HepG2 (cell line): Measurements from ENCODE around the gene TMEM151A. TPM values are rescaled to one million over a fixed set of nuclear protein-coding genes. Genes with fewer than 3 reads are reported as not detected.

Experiments
- HNF4A ChIP-seq: sonication (generic); formaldehyde crosslinking; IDR thresholded peaks from 2 replicates; pipeline ENCODE4 v1.4.0; 2020; ENCODE audit warnings: missing genetic modification reagents
- SP1 ChIP-seq, 2 experiments: fragments of 450-650 bp in 1 of 2; sonication (generic) in 1 of 2; formaldehyde crosslinking in 1 of 2; IDR thresholded peaks; 2 replicates each; pipeline versions ENCODE4 v1.4.0 to v1.6.1; 2016 to 2020; ENCODE audit warnings: missing genetic modification reagents in 1 of 2
- ZBTB7A ChIP-seq: sonication (generic); formaldehyde crosslinking; IDR thresholded peaks from 2 replicates; pipeline ENCODE4 v1.8.0; 2022; ENCODE audit warnings: mild to moderate bottlenecking, missing genetic modification reagents
- ZNF564 ChIP-seq: sonication (generic); formaldehyde crosslinking; IDR thresholded peaks from 2 replicates; pipeline ENCODE4 v1.8.1; 2023; ENCODE audit warnings: mild to moderate bottlenecking, missing genetic modification reagents
- ZNF777 ChIP-seq: sonication (generic); formaldehyde crosslinking; IDR thresholded peaks from 2 replicates; pipeline ENCODE4 v1.4.0; 2020; ENCODE audit warnings: missing genetic modification reagents
- ZNF781 ChIP-seq: sonication (generic); formaldehyde crosslinking; IDR thresholded peaks from 2 replicates; pipeline ENCODE4 v1.5.1; 2020; ENCODE audit warnings: borderline replicate concordance, mild to moderate bottlenecking, missing genetic modification reagents; ENCODE audit errors: not compliant biosample characterization
- polyA plus RNA-seq, 8 experiments: library from polyadenylated mRNA; depleted of rRNA in 3 of 8; stranded (reverse) in 7 of 8; unstranded in 1 of 8; fragments of >200 nt; fragmentation: Illumina TruSeq in 4 of 8; extraction: Trizol in 4 of 8; gene quantifications; 2 replicates each; pipeline versions ENCODE4 v1.2.1 to v1.2.3, GENCODE V29; 2011 to 2016; ENCODE audit warnings: low read depth in 4 of 8, missing spikeins in 1 of 8, mixed read lengths in 1 of 8; ENCODE audit not compliant: insufficient read depth in 1 of 8
- total RNA-seq, 5 experiments: library from RNA; depleted of rRNA; stranded (reverse); fragments of >200 nt; fragmentation: Illumina TruSeq; extraction: Trizol; gene quantifications; 2 replicates each; pipeline ENCODE4 v1.2.3, GENCODE V29; 2016; ENCODE audit warnings: low read depth in 1 of 5
- TF ChIP-seq, protein P1 (sequence below): sonication (generic); formaldehyde crosslinking; IDR thresholded peaks from 2 replicates; pipeline ENCODE4 v1.5.1; 2020; ENCODE audit warnings: mild to moderate bottlenecking, missing genetic modification reagents, moderate library complexity
- TF ChIP-seq, protein P2 (sequence below): sonication (generic); formaldehyde crosslinking; IDR thresholded peaks from 2 replicates; pipeline ENCODE4 v1.4.0; 2020; ENCODE audit warnings: low read depth, missing genetic modification reagents
- TF ChIP-seq, protein P3 (sequence below): sonication (generic); formaldehyde crosslinking; IDR thresholded peaks from 2 replicates; pipeline ENCODE4 v1.5.0; 2020; ENCODE audit warnings: mild to moderate bottlenecking, missing genetic modification reagents
- TF ChIP-seq, protein P4 (sequence below): sonication (generic); formaldehyde crosslinking; IDR thresholded peaks from 2 replicates; pipeline ENCODE4 v1.4.0; 2020; ENCODE audit warnings: mild to moderate bottlenecking, low read depth, missing genetic modification reagents
- TF ChIP-seq, protein P5 (sequence below): sonication (generic); formaldehyde crosslinking; IDR thresholded peaks from 2 replicates; pipeline ENCODE4 v1.4.0; 2020; ENCODE audit warnings: missing genetic modification reagents

TMEM151A gene
- total and polyA plus RNA-seq, 2 of the 13 experiments (the other 11 are each of a cell fraction or from before 2014, with no cell fraction given), result 0.18 to 0.33 TPM

DNA sequence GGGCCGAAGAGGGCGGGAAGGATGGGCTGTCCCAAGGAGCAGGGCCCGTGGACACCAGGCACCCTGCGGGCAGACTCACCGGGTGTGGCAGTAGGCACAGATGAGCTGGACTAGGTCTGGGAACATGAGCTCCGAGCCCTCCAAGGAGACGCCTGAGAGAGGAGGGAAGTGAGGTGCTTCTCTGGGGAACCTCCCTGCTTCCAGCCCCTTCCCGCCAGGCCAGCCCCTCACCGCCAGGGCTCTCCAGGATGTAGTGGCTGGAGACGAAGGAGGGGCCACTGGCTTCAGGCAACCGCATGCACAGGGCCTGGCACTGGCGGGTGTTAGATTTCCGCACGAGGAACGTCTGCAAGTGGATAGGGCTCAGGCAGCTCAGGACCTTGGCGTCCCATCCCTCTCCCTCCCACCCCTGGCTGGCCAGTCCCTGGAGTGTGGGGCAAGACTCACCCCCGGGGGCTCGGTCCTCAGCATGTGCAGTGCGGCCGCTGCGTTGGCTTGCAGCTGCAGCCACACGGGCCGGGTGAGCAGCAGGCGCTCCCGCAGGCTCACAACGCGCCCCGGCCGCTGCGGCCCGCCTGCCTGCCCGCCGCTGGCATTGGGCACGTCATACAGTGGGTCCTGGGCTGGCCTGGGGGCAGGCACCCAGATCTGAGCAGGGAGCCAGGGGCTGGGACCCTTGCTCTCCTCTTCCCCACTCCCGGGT is 44.0 kb downstream of the TMEM151A start (continued):
- TF ChIP-seq, protein P1, sequence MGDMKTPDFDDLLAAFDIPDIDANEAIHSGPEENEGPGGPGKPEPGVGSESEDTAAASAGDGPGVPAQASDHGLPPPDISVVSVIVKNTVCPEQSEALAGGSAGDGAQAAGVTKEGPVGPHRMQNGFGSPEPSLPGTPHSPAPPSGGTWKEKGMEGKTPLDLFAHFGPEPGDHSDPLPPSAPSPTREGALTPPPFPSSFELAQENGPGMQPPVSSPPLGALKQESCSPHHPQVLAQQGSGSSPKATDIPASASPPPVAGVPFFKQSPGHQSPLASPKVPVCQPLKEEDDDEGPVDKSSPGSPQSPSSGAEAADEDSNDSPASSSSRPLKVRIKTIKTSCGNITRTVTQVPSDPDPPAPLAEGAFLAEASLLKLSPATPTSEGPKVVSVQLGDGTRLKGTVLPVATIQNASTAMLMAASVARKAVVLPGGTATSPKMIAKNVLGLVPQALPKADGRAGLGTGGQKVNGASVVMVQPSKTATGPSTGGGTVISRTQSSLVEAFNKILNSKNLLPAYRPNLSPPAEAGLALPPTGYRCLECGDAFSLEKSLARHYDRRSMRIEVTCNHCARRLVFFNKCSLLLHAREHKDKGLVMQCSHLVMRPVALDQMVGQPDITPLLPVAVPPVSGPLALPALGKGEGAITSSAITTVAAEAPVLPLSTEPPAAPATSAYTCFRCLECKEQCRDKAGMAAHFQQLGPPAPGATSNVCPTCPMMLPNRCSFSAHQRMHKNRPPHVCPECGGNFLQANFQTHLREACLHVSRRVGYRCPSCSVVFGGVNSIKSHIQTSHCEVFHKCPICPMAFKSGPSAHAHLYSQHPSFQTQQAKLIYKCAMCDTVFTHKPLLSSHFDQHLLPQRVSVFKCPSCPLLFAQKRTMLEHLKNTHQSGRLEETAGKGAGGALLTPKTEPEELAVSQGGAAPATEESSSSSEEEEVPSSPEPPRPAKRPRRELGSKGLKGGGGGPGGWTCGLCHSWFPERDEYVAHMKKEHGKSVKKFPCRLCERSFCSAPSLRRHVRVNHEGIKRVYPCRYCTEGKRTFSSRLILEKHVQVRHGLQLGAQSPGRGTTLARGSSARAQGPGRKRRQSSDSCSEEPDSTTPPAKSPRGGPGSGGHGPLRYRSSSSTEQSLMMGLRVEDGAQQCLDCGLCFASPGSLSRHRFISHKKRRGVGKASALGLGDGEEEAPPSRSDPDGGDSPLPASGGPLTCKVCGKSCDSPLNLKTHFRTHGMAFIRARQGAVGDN, result peak; percentile 62
- TF ChIP-seq ZNF777 (CRISPR knock-in tag) (no peak), ZNF781 (CRISPR knock-in tag) (no peak), ZBTB7A (no peak), HNF4A (CRISPR knock-in tag) (no peak), SP1 (IDR thresholded peaks at IDR 0.05) (no peak), SP1 (CRISPR knock-in tag; IDR thresholded peaks at IDR 0.05) (no peak), ZNF564 (CRISPR knock-in tag) (0 out of 2 replicates have a peak, but pooled peaks have one; percentile 61)
- TF ChIP-seq, protein P2, sequence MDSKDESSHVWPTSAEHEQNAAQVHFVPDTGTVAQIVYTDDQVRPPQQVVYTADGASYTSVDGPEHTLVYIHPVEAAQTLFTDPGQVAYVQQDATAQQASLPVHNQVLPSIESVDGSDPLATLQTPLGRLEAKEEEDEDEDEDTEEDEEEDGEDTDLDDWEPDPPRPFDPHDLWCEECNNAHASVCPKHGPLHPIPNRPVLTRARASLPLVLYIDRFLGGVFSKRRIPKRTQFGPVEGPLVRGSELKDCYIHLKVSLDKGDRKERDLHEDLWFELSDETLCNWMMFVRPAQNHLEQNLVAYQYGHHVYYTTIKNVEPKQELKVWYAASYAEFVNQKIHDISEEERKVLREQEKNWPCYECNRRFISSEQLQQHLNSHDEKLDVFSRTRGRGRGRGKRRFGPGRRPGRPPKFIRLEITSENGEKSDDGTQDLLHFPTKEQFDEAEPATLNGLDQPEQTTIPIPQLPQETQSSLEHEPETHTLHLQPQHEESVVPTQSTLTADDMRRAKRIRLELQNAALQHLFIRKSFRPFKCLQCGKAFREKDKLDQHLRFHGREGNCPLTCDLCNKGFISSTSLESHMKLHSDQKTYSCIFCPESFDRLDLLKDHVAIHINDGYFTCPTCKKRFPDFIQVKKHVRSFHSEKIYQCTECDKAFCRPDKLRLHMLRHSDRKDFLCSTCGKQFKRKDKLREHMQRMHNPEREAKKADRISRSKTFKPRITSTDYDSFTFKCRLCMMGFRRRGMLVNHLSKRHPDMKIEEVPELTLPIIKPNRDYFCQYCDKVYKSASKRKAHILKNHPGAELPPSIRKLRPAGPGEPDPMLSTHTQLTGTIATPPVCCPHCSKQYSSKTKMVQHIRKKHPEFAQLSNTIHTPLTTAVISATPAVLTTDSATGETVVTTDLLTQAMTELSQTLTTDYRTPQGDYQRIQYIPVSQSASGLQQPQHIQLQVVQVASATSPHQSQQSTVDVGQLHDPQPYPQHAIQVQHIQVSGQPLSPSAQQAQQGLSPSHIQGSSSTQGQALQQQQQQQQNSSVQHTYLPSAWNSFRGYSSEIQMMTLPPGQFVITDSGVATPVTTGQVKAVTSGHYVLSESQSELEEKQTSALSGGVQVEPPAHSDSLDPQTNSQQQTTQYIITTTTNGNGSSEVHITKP, result no peak
- TF ChIP-seq, protein P3, sequence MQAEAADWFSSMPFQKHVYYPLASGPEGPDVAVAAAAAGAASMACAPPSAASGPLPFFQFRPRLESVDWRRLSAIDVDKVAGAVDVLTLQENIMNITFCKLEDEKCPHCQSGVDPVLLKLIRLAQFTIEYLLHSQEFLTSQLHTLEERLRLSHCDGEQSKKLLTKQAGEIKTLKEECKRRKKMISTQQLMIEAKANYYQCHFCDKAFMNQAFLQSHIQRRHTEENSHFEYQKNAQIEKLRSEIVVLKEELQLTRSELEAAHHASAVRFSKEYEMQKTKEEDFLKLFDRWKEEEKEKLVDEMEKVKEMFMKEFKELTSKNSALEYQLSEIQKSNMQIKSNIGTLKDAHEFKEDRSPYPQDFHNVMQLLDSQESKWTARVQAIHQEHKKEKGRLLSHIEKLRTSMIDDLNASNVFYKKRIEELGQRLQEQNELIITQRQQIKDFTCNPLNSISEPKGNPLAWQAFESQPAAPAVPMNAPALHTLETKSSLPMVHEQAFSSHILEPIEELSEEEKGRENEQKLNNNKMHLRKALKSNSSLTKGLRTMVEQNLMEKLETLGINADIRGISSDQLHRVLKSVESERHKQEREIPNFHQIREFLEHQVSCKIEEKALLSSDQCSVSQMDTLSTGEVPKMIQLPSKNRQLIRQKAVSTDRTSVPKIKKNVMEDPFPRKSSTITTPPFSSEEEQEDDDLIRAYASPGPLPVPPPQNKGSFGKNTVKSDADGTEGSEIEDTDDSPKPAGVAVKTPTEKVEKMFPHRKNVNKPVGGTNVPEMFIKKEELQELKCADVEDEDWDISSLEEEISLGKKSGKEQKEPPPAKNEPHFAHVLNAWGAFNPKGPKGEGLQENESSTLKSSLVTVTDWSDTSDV (CRISPR knock-in tag), result peak; percentile 56; the same call in 1 of the 2 replicates
- TF ChIP-seq, protein P4, sequence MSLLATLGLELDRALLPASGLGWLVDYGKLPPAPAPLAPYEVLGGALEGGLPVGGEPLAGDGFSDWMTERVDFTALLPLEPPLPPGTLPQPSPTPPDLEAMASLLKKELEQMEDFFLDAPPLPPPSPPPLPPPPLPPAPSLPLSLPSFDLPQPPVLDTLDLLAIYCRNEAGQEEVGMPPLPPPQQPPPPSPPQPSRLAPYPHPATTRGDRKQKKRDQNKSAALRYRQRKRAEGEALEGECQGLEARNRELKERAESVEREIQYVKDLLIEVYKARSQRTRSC (CRISPR knock-in tag), result 0 out of 2 replicates have a peak, but pooled peaks have one; percentile 17
- TF ChIP-seq, protein P5, sequence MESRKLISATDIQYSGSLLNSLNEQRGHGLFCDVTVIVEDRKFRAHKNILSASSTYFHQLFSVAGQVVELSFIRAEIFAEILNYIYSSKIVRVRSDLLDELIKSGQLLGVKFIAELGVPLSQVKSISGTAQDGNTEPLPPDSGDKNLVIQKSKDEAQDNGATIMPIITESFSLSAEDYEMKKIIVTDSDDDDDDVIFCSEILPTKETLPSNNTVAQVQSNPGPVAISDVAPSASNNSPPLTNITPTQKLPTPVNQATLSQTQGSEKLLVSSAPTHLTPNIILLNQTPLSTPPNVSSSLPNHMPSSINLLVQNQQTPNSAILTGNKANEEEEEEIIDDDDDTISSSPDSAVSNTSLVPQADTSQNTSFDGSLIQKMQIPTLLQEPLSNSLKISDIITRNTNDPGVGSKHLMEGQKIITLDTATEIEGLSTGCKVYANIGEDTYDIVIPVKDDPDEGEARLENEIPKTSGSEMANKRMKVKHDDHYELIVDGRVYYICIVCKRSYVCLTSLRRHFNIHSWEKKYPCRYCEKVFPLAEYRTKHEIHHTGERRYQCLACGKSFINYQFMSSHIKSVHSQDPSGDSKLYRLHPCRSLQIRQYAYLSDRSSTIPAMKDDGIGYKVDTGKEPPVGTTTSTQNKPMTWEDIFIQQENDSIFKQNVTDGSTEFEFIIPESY (CRISPR knock-in tag), result no peak
